ENCODE data around the gene TGM6. TPM values are rescaled to one million over a fixed set of nuclear protein-coding genes. Genes with fewer than 3 reads are reported as not detected.

The TGM6 gene
- total RNA-seq, 2 donors from 2014 or later, result not detected

DNA sequence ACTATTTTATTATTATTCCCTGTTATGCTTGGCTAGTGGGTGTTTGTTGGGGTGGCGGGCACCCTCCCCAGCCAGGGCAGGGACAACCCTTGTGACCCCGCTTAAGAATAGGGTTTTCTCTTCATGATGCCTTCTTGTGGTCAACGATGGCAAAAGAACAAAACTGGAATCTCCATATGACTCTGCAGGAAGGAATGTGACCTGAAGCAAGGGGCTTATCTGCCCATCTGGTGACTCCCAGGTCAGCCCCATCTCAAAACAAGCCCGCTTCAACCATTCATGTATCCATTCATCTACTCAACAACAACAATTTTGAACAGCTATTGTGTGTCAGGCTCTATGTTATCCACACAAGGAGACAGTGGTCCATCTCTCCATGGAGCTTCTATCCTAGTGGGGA is 30.9 kb upstream of the TGM6 start:
- Mint-ChIP-seq H3K4me1 (no peaks in the 10 kb centered on the region), H3K27ac (no peak overlapping the region), H3K4me3 (no peak overlapping the region), H3K36me3 (ENCODE audit: low read depth) (no peaks in the 10 kb centered on the region), H3K27me3 (peaks cover 9% of the 10 kb centered on the region), H3K9me3 (no peaks in the 10 kb centered on the region)
- ATAC-seq (replicated peaks), result no peak

DNA sequence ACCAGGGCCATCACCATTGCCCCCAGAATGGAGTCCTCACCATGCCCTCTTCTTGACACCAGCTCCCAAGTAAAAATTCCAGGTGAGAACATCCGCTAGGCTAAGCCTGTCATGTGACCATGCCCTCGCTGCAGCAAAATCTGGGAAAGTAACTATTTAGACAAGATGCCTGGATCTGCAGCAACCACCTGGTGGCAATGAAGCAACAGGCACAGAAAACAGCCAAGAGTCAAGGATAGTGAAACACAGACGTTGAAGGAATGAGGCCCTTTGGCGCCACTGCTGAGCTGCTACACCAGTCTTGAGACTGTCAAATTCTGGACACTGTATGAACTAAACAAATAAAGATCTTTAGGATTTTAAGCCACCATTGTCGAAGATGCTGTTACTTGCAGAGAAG is 30.1 kb upstream of the TGM6 start:
- no peak for ATAC-seq (replicated peaks)
- Mint-ChIP-seq H3K27ac (no peak overlapping the region), H3K4me3 (no peak overlapping the region), H3K9me3 (no peaks in the 10 kb centered on the region), H3K27me3 (peaks cover 9% of the 10 kb centered on the region), H3K36me3 (ENCODE audit: low read depth) (no peaks in the 10 kb centered on the region), H3K4me1 (no peaks in the 10 kb centered on the region)

DNA sequence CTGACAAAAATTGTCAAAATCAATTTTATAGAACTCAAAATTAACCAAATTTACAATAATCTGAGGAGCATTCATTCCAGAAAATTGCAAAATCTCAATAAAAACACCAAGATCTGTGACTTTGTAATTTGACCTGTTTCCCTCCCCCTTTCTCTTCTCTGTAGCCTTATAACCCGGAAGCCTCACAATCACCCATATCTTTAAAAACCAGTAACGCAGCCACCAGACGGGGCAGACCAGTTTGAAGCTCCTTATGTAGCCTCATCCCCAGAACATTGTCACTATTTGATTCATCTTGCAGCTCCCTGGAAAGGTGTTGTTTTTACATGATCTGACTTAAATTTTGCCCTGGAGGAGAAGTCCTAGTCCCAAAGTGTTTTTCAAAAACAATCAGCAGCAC is 27.5 kb upstream of the TGM6 start:
- ATAC-seq (replicated peaks), result no peak
- no peaks in the 10 kb centered on the region for H3K36me3 Mint-ChIP-seq (ENCODE audit: low read depth)
- no peaks in the 10 kb centered on the region for H3K9me3 Mint-ChIP-seq
- no peak overlapping the region for H3K27ac Mint-ChIP-seq
- no peak overlapping the region for H3K4me3 Mint-ChIP-seq
- peaks cover 4% of the 10 kb centered on the region for H3K27me3 Mint-ChIP-seq
- no peaks in the 10 kb centered on the region for H3K4me1 Mint-ChIP-seq

DNA sequence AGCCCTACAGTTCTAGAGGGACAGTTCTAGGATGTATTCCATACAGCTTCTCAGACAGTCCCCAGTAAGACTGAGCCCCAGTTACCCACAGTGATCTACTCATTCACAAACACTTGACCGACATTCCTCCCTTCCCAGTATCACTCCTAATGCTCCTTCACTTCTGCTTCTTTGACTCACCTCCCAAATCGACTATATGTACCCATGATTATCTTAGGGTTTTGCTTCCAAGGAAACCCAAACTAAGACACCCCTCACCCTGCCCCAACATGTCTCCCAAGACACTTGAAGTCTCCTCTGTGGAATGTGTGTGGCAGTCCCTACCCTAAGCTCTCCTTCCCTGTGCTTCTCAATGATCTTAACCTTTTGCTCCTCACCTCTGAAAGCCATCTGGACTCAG is 23.6 kb upstream of the TGM6 start:
- H3K36me3 Mint-ChIP-seq (ENCODE audit: low read depth), result no peaks in the 10 kb centered on the region
- peaks cover 7% of the 10 kb centered on the region for H3K27me3 Mint-ChIP-seq
- ATAC-seq (replicated peaks), result no peak
- H3K4me1 Mint-ChIP-seq, result no peaks in the 10 kb centered on the region
- H3K27ac Mint-ChIP-seq, result no peak overlapping the region
- H3K4me3 Mint-ChIP-seq, result no peak overlapping the region
- H3K9me3 Mint-ChIP-seq, result peaks cover 20% of the 10 kb centered on the region

DNA sequence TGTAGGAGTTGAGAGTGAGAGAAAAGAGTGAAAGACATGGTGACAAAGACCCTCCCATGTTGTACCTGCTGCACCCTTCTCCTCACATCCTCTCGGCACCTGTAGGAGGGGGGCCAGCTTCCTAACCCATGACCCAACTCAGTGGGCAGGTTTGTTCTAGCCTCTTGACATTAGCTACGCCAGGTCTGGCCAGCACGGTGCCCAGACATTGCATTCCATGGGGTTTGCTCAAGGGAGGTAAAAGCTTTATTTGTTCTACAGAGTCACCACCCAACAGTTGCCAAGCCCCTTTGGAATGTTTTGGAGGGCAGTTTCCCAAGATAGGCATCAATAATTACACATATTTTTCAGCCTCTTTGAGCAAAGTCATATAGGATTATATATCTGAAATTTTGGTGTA is 22.7 kb upstream of the TGM6 start:
- no peak overlapping the region for H3K27ac Mint-ChIP-seq
- H3K4me3 Mint-ChIP-seq, result no peak overlapping the region

DNA sequence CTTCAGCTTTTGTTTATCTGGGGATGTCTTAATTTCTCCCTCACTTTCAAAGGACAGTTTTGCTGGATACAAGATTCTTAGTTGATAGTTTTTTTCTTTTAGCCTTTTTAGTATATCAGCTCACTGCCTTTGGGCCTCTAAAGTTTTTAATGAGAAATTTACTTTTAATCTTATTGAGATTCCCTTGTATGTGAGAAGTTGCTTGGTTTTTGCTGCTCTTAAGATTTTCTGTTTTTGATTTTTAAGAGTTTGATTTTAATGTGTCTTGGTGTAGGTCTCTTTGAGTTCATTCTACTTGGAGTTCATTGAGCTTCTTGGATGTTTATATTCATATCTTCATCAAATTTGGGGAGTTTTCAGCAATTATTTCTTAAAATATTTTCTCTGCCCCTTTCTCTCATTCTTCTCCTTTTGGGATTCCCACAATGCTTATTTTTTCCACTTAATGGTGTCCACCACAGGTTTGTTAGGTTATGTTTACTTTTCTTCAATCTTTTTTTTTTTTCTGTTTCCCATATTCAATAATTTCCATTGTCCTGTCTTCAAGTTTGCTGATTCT is 19.6 kb upstream of the TGM6 start:
- no peak overlapping the region for H3K4me3 Mint-ChIP-seq
- no peaks in the 10 kb centered on the region for H3K36me3 Mint-ChIP-seq (ENCODE audit: low read depth)
- H3K27ac Mint-ChIP-seq, result no peak overlapping the region
- H3K4me1 Mint-ChIP-seq, result no peaks in the 10 kb centered on the region
- H3K27me3 Mint-ChIP-seq, result peaks cover 9% of the 10 kb centered on the region
- H3K9me3 Mint-ChIP-seq, result peaks cover 20% of the 10 kb centered on the region
- no peak for ATAC-seq (replicated peaks)

More for the DNA sequence above, 22.7 kb upstream of the TGM6 start:
- no peaks in the 10 kb centered on the region for H3K36me3 Mint-ChIP-seq (ENCODE audit: low read depth)
- H3K4me1 Mint-ChIP-seq, result no peaks in the 10 kb centered on the region
- H3K9me3 Mint-ChIP-seq, result peaks cover 20% of the 10 kb centered on the region
- ATAC-seq (replicated peaks), result no peak
- H3K27me3 Mint-ChIP-seq, result peaks cover 7% of the 10 kb centered on the region

DNA sequence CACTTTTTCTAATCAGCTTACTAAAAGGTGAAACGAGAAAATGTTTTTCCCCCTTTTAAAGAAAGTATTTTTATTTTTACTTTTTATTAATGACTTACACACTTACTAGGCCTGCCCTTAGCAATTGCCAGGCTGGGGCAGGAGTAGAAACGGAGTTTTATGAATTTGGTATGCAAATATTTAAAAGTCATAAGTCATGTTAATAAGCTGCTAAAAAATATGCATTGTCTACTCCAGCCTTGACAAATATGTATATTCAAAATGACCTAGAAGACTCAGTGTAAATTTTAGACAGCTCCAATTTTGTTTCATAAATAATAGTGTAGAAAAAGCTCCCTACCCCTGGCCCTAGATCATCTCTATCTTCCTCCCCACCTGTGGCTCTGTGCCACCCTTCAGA is 17.5 kb upstream of the TGM6 start:
- peaks cover 12% of the 10 kb centered on the region for H3K27me3 Mint-ChIP-seq
- no peak for ATAC-seq (replicated peaks)
- no peak overlapping the region for H3K4me3 Mint-ChIP-seq
- no peaks in the 10 kb centered on the region for H3K36me3 Mint-ChIP-seq (ENCODE audit: low read depth)
- no peaks in the 10 kb centered on the region for H3K4me1 Mint-ChIP-seq
- H3K27ac Mint-ChIP-seq, result no peak overlapping the region
- peaks cover 20% of the 10 kb centered on the region for H3K9me3 Mint-ChIP-seq

DNA sequence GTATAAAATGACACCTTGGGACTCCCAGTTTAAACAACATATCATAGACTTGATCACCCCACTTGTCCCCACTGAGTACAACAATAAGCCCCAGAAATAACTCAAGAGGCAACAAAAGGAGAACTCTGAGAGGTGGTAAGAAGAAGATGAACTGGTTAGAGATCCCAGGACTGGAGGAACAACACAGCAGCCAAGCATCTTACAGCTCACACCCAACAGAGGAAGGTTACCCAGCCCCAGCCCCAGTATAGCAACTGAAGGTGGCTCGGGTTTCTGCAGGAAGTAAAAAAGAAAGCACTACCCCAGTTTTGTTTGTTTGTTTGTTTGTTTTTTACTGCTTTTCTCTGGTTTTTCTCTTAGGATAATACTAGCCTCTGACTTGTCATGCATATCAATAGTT is 17.1 kb upstream of the TGM6 start:
- Mint-ChIP-seq H3K4me3 (no peak overlapping the region), H3K9me3 (peaks cover 22% of the 10 kb centered on the region), H3K4me1 (no peaks in the 10 kb centered on the region), H3K36me3 (ENCODE audit: low read depth) (no peaks in the 10 kb centered on the region), H3K27ac (no peak overlapping the region), H3K27me3 (peaks cover 16% of the 10 kb centered on the region)
- ATAC-seq (replicated peaks), result no peak

DNA sequence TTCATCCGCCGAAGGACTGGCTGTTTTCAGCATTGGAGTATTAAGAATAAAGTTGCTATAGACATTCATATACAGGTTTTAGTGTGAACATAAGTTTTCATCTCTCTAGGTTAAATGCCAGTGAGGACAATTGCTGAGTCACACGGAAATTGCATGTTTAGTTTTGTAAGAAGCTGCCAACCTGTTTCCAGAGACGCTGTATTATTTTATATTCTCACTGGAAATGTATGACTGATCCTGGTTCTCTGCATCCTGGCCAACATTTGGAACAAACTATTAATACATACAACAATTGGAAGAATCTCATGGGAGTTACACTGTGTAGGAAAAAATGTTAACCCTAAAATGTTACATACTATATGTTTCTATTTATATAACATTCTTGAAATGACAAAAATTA is 16.7 kb upstream of the TGM6 start:
- peaks cover 26% of the 10 kb centered on the region for H3K9me3 Mint-ChIP-seq
- H3K4me3 Mint-ChIP-seq, result no peak overlapping the region
- H3K27me3 Mint-ChIP-seq, result peaks cover 17% of the 10 kb centered on the region
- no peak overlapping the region for H3K27ac Mint-ChIP-seq
- H3K36me3 Mint-ChIP-seq (ENCODE audit: low read depth), result no peaks in the 10 kb centered on the region
- no peaks in the 10 kb centered on the region for H3K4me1 Mint-ChIP-seq
- ATAC-seq (replicated peaks), result no peak

DNA sequence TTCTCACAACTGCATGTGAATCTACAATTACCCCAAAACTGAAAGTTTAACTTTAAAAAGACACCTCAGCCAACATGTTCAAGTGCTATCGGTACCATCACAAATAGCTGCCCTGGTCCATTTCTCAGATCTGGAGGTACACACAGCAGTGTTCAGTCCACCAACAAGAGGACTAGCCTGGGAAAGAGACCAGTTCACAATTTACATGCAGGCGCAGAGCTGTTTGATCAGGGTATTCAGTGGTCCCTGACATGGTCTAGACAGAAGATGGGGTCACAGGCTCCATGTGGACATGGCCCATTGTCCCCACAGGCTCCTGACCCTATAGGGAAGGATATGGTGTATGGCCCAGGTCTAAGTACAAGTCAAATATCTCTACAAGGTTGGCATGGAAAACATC is 15.6 kb upstream of the TGM6 start:
- Mint-ChIP-seq H3K27ac (no peak overlapping the region), H3K4me3 (no peak overlapping the region), H3K27me3 (peaks cover 17% of the 10 kb centered on the region), H3K4me1 (no peaks in the 10 kb centered on the region), H3K36me3 (ENCODE audit: low read depth) (no peaks in the 10 kb centered on the region), H3K9me3 (peaks cover 22% of the 10 kb centered on the region)
- ATAC-seq (replicated peaks), result no peak

DNA sequence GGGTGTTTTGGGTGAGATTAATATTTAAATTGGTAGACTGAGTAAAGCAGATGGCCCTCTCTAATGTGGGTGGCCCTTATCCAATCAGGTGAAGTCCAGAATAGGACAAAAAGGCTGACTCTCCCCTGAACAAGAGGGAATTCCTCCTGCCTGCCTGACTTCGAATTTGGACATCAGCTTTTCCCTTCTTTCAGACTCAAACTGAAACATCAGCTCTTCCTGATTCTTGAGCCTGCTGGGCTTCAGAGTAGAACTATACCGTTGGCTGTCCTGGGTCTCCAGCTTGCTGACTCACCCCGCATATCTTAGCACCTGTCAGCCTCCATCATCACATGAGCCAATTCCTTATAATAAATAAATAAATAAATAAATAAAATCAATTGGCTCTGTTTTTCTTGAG is 15.0 kb upstream of the TGM6 start:
- no peak overlapping the region for H3K4me3 Mint-ChIP-seq

DNA sequence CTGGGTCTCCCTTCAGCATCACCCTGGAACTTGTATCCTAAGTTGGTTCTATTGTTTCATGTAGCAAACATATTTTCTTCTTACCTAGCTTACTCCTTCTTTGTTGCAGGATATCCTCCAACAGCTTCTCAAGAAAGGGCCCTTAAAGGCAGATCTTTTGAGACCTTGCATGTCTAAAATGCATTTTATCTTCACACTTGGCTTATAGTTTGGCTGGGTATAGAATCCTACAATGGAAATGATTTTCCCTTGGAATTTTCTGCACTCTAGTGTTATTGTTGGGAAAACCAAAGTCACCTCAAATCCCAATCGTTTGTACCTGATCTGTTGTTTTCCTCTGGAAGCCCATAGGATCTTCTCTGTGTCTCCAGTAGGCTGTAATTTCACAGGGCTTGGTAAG is 12.1 kb upstream of the TGM6 start:
- no peak overlapping the region for H3K27ac Mint-ChIP-seq

More for the DNA sequence above, 15.0 kb upstream of the TGM6 start:
- ATAC-seq (replicated peaks), result no peak
- Mint-ChIP-seq H3K9me3 (peaks cover 20% of the 10 kb centered on the region), H3K27me3 (peaks cover 21% of the 10 kb centered on the region), H3K36me3 (ENCODE audit: low read depth) (no peaks in the 10 kb centered on the region), H3K4me1 (no peaks in the 10 kb centered on the region), H3K27ac (no peak overlapping the region)

DNA sequence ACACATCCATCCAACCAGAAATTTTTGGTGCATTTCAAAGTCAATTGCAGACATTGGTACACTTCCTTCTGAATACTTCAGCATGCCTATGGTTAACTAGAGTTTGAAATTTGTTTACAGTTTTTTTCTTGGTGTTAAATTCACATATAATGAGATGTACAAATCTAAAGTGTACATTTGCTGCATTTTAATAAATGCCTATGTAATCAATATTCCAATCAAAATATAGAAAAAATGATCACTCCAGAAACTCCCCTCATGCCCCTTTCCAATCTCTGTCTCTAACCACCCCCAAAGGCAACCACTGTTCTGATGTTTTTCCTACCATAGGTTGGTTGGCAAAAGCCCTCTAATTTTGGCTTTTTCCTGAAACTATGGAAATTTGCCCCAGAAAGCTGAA is 7.6 kb upstream of the TGM6 start:
- no peaks in the 10 kb centered on the region for H3K4me1 Mint-ChIP-seq
- H3K4me3 Mint-ChIP-seq, result no peak overlapping the region
- H3K27me3 Mint-ChIP-seq, result peaks cover 30% of the 10 kb centered on the region
- H3K9me3 Mint-ChIP-seq, result peaks cover 8% of the 10 kb centered on the region
- no peak overlapping the region for H3K27ac Mint-ChIP-seq
- no peaks in the 10 kb centered on the region for H3K36me3 Mint-ChIP-seq (ENCODE audit: low read depth)
- ATAC-seq (replicated peaks), result no peak

More for the DNA sequence above, 12.1 kb upstream of the TGM6 start:
- peaks cover 35% of the 10 kb centered on the region for H3K27me3 Mint-ChIP-seq
- ATAC-seq (replicated peaks), result no peak
- no peaks in the 10 kb centered on the region for H3K4me1 Mint-ChIP-seq
- H3K4me3 Mint-ChIP-seq, result no peak overlapping the region
- H3K36me3 Mint-ChIP-seq (ENCODE audit: low read depth), result no peaks in the 10 kb centered on the region
- H3K9me3 Mint-ChIP-seq, result peaks cover 8% of the 10 kb centered on the region

DNA sequence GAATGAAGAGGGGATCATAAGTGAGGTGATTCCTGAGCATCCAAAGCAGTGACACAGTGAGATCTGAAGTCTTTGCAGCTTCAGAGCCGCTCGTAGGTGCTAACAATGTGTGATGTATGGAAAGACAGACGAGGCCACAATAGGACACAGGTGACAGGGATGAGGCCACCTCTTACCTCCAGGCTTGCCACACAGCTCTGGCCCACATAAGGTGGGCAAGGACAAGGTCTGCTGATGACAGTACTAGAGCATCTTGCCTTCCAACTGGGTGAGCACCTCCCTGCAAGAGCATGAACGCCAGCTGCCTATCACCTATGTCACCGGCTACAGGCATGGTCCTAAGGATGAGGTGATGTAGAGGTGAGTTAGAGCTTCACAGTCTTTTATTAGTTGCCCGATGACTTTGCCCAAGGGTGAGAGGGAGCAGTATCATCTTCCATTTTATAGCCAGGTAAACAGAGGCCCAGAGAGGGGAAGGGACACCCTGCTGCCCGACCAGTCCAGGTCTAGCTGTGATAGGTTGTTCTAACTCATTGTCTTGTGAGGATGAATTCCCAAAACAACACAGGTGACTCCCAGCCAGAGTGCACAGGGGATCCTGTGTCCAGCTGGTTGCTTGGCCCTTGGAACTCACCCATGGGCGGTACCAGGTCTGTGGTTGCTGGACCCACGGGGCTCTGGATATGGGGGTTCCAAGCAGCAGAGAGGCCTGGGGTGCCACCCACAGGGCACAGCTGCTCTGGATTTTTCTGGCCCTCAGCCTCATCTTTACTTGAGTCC is 6.2 kb upstream of the TGM6 start:
- Mint-ChIP-seq H3K27me3 (peaks cover 21% of the 10 kb centered on the region), H3K27ac (no peak overlapping the region), H3K4me1 (peaks cover under 1% of the 10 kb centered on the region), H3K36me3 (ENCODE audit: low read depth) (no peaks in the 10 kb centered on the region), H3K9me3 (no peaks in the 10 kb centered on the region), H3K4me3 (no peak overlapping the region)
- no peak for ATAC-seq (replicated peaks)

DNA sequence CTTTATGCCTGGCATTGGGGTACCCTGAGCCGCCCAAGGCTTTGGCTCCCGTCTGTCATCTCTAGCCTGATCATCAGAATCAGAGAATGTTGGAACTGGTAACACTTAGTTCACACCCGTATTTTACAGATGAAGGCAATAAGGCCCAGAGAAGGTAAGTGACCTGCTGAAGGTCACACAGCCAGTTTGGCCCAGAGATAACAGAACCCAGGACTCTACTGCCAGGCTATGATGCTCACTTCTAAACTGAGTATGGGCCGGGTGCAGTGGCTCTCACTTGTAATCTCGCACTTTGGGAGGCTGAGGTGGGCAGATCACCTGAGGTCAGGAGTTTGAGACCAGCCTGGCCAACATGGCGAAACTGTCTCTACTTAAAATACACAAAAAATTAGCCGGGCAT is 1.8 kb upstream of the TGM6 start:
- Mint-ChIP-seq H3K27me3 (peaks cover 2% of the 10 kb centered on the region), H3K27ac (peak overlapping the region; percentile 81), H3K36me3 (ENCODE audit: low read depth) (no peaks in the 10 kb centered on the region), H3K4me1 (peaks cover 13% of the 10 kb centered on the region), H3K9me3 (no peaks in the 10 kb centered on the region), H3K4me3 (peak overlapping the region; percentile 48)
- ATAC-seq (replicated peaks), result no peak
